Measurements from ENCODE around the gene MOSPD2. TPM values are rescaled to one million over a fixed set of nuclear protein-coding genes. Genes with fewer than 3 reads are reported as not detected.

The MOSPD2 gene
- total RNA-seq (2014; rRNA removed) = 9.8 and 11.3 TPM in 2 replicates
- 5.2 TPM for polyA plus RNA-seq (2012)

GRCh38 chrX:14872851-14873675, at the start of gene MOSPD2, which contains the start of gene FANCB:
Gene MOSPD2, plus strand, starts transcription at chrX:14873421. Its CDS starts 108 bp downstream, at chrX:14873529.
Gene FANCB, minus strand, starts transcription at chrX:14873069. Its CDS starts 7,559 bp downstream, at chrX:14865510.
- DNase-seq (ENCODE audit: low read depth) = peak; percentile 92

- no peak for DNase-seq (ENCODE audit: low read depth)
These were observed 47.4 kb upstream of the MOSPD2 start for GRCh38 chrX:14825851-14826250.

- DNase-seq (ENCODE audit: low read depth) = no peak
These were observed 46.9 kb upstream of the MOSPD2 start for GRCh38 chrX:14826319-14826718.

- DNase-seq (ENCODE audit: low read depth) = no peak
These were observed 43.6 kb upstream of the MOSPD2 start for GRCh38 chrX:14829643-14830042.

- DNase-seq (ENCODE audit: low read depth) = peak; percentile 31
These were observed 41.1 kb upstream of the MOSPD2 start for GRCh38 chrX:14832151-14832550.

GRCh38 chrX:14832586-14832985, 40.6 kb upstream of the MOSPD2 start:
- peak; percentile 0 for DNase-seq (ENCODE audit: low read depth)

GRCh38 chrX:14837155-14837554, 36.1 kb upstream of the MOSPD2 start:
- DNase-seq (ENCODE audit: low read depth) = no peak

GRCh38 chrX:14843666-14844065, 29.6 kb upstream of the MOSPD2 start:
- DNase-seq (ENCODE audit: low read depth) = no peak

- no peak for DNase-seq (ENCODE audit: low read depth)
These were observed 21.7 kb upstream of the MOSPD2 start for GRCh38 chrX:14851526-14851925.

GRCh38 chrX:14864631-14865030, 8.6 kb upstream of the MOSPD2 start:
- DNase-seq (ENCODE audit: low read depth) = no peak

- peak; percentile 9 for DNase-seq (ENCODE audit: low read depth)
These were observed 8.0 kb upstream of the MOSPD2 start for GRCh38 chrX:14865201-14865600.

- DNase-seq (ENCODE audit: low read depth) = no peak
These were observed 1.5 kb upstream of the MOSPD2 start for GRCh38 chrX:14871767-14872166.

- DNase-seq (ENCODE audit: low read depth) = no peak
These were observed 866 bp upstream of the MOSPD2 start for GRCh38 chrX:14872355-14872754.

GRCh38 chrX:14873676-14874049, 442 bp downstream of the MOSPD2 start:
- DNase-seq (ENCODE audit: low read depth) = no peak

- DNase-seq (ENCODE audit: low read depth) = no peak
These were observed 2.4 kb downstream of the MOSPD2 start for GRCh38 chrX:14875624-14876023.

GRCh38 chrX:14883826-14884225, 10.6 kb downstream of the MOSPD2 start:
- DNase-seq (ENCODE audit: low read depth) = no peak

- DNase-seq (ENCODE audit: low read depth) = no peak
These were observed 11.5 kb downstream of the MOSPD2 start for GRCh38 chrX:14884714-14885113.

- DNase-seq (ENCODE audit: low read depth) = no peak
These were observed 13.0 kb downstream of the MOSPD2 start for GRCh38 chrX:14886252-14886651.

- no peak for DNase-seq (ENCODE audit: low read depth)
These were observed 23.1 kb downstream of the MOSPD2 start for GRCh38 chrX:14896273-14896672.

- no peak for DNase-seq (ENCODE audit: low read depth)
These were observed 23.8 kb downstream of the MOSPD2 start for GRCh38 chrX:14897042-14897441.

- peak; percentile 68 for DNase-seq (ENCODE audit: low read depth)
These were observed 26.4 kb downstream of the MOSPD2 start for GRCh38 chrX:14899607-14900006.

GRCh38 chrX:14902537-14902936, 29.3 kb downstream of the MOSPD2 start:
- no peak for DNase-seq (ENCODE audit: low read depth)

GRCh38 chrX:14903891-14904290, 30.7 kb downstream of the MOSPD2 start:
- no peak for DNase-seq (ENCODE audit: low read depth)
